SK-N-MC (cell line): ENCODE results near the gene NQO2.

Experiments
- DNase-seq: peaks from one replicate; pipeline ENCODE4 v3.0.0-alpha.2; 2011; ENCODE audit warnings: low read depth, low spot score
- H3K27ac ChIP-seq: fragments of 200-600 bp; sonication (generic); 2 replicates; pipeline ENCODE4 v1.5.1; 2016; ENCODE audit warnings: mixed run types
- H3K36me3 ChIP-seq: fragments of 200-600 bp; sonication (generic); 2 replicates; pipeline ENCODE4 v1.6.1; 2017; ENCODE audit warnings: antibody characterized with exemption, low read length, mixed read lengths; ENCODE audit not compliant: insufficient read depth
- H3K4me3 ChIP-seq: fragments of 200-600 bp; sonication (generic); 2 replicates; pipeline ENCODE4 v1.5.1; 2016
- H3K9ac ChIP-seq: fragments of 200-600 bp; sonication (generic); 2 replicates; pipeline ENCODE4 v1.8.0; 2017; ENCODE audit warnings: mixed run types, mixed read lengths; ENCODE audit not compliant: insufficient read length
- H3K9me3 ChIP-seq: fragments of 200-600 bp; sonication (generic); 2 replicates; pipeline ENCODE4 v1.6.1; 2017; ENCODE audit warnings: low read depth, mild to moderate bottlenecking, antibody characterized with exemption, low read length, moderate library complexity, mixed read lengths
- EZH2 ChIP-seq: fragments of 200-600 bp; sonication (generic); IDR thresholded peaks from one replicate; pipeline ENCODE4 v1.6.1; 2017; ENCODE audit warnings: antibody characterized with exemption
- FOXP2 ChIP-seq: optimal IDR thresholded peaks from 2 replicates; pipeline ENCODE3; 2011; ENCODE audit warnings: mild to moderate bottlenecking, moderate library complexity; ENCODE audit not compliant: insufficient read depth; ENCODE audit errors: extremely low read length, control extremely low read depth
- POLR2AphosphoS5 ChIP-seq: IDR thresholded peaks from 2 replicates; pipeline ENCODE4 v1.6.1; 2012; ENCODE audit warnings: mild to moderate bottlenecking, low read depth, low read length, borderline replicate concordance

NQO2 gene

GRCh38 chr6:2973676-2974075 is 26.0 kb upstream of the NQO2 start:
- no peak; the same call in 1 of the 2 replicates for TF ChIP-seq POLR2AphosphoS5
- TF ChIP-seq EZH2: no peak
- no peak for TF ChIP-seq FOXP2
- Histone ChIP-seq H3K9ac (no peak overlapping the region), H3K36me3 (no peaks in the 10 kb centered on the region), H3K9me3 (no peaks in the 10 kb centered on the region), H3K4me3 (no peak overlapping the region), H3K27ac (no peak overlapping the region)
- DNase-seq: no peak

DNA sequence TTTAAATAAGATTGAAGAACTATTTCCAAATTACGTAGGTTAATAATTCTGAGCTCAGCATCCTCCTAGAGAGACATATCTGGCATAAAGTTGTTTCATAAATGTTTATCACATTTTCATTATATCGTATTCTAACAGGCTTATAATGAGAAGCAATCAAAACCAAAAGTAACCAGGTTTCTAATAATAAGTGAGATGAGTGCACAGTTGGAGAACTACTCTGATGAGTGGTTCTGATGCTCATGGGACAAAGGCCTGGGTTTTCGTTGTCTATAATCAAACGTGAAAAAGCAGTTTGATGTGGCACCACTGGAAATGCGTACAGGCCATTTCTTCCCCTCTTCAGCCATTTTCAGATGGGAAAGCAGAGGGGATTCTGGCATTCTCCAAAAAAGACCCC is 23.6 kb upstream of the NQO2 start:
- H3K9ac ChIP-seq: no peak overlapping the region
- H3K4me3 ChIP-seq: no peak overlapping the region
- H3K27ac ChIP-seq: no peak overlapping the region
- DNase-seq: no peak
- H3K9me3 ChIP-seq: no peaks in the 10 kb centered on the region
- no peak for TF ChIP-seq EZH2
- no peak for TF ChIP-seq POLR2AphosphoS5
- no peak for TF ChIP-seq FOXP2
- H3K36me3 ChIP-seq: no peaks in the 10 kb centered on the region

- no peak overlapping the region for H3K27ac ChIP-seq
- TF ChIP-seq FOXP2 (no peak), EZH2 (no peak), POLR2AphosphoS5 (no peak)
- H3K4me3 ChIP-seq: no peak overlapping the region
- H3K36me3 ChIP-seq: no peaks in the 10 kb centered on the region
- no peak overlapping the region for H3K9ac ChIP-seq
- no peaks in the 10 kb centered on the region for H3K9me3 ChIP-seq
- no peak for DNase-seq
Observed at GRCh38 chr6:2976571-2977085, 23.1 kb upstream of the NQO2 start.

DNA sequence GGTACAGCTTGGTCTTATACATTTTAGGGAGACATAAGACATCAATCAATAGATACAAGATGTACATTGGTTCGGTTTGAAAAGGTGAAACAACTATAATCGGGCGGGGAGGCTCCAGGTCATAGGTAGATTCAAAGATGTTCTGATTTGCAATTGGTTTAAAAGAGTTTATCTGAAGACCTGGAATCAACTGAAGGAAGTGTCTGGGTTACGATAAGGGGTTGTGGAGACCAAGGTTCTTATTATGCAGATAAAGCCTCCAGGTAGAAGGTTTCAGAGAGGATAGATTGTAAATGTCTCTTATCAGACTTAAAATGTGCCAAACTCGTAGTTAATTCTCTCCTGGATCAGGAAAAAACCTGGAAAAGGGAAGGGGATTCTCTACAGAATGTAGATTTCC is 22.4 kb upstream of the NQO2 start:
- Histone ChIP-seq H3K9ac (no peak overlapping the region), H3K27ac (no peak overlapping the region), H3K36me3 (no peaks in the 10 kb centered on the region), H3K4me3 (no peak overlapping the region), H3K9me3 (no peaks in the 10 kb centered on the region)
- TF ChIP-seq POLR2AphosphoS5 (no peak), FOXP2 (no peak), EZH2 (no peak)
- DNase-seq: no peak

GRCh38 chr6:2977799-2978590 is 21.7 kb upstream of the NQO2 start:
- Histone ChIP-seq H3K27ac (peak overlapping the region; percentile 44; the same call in 1 of the 2 replicates), H3K36me3 (no peaks in the 10 kb centered on the region)
- no peak for DNase-seq

DNA sequence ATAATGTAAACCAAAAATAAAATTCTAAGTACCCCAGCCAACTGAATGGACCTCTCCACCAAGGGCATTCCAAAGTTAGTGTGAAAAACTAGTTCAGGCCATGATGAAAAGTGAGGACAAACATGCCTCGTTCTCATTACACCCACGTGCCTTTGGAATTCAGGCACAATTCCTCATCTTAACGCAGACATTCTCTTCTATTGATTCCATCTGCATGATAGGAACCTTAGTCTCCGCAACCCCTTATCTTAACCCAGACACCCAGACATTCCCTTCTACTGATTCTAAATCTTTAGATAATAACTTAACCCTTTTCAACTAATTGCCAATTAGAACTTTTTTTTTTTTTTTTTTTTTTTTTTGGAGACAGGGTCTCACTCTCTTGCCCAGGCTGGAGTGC is 20.8 kb upstream of the NQO2 start:
- Histone ChIP-seq H3K36me3 (no peaks in the 10 kb centered on the region), H3K27ac (no peak overlapping the region), H3K4me3 (no peak overlapping the region), H3K9me3 (no peaks in the 10 kb centered on the region), H3K9ac (no peak overlapping the region)
- no peak for TF ChIP-seq EZH2
- no peak for TF ChIP-seq FOXP2
- no peak for TF ChIP-seq POLR2AphosphoS5
- no peak for DNase-seq

More at GRCh38 chr6:2977799-2978590, 21.7 kb upstream of the NQO2 start:
- no peaks in the 10 kb centered on the region for H3K9me3 ChIP-seq
- TF ChIP-seq POLR2AphosphoS5: no peak
- TF ChIP-seq EZH2: no peak
- no peak for TF ChIP-seq FOXP2
- H3K4me3 ChIP-seq: 0 out of 2 replicates have a peak overlapping the region, but pooled peaks have one; percentile 6
- H3K9ac ChIP-seq: peak overlapping the region; percentile 28

GRCh38 chr6:2979819-2980464 is 19.8 kb upstream of the NQO2 start:
- Histone ChIP-seq H3K27ac (no peak overlapping the region), H3K9ac (no peak overlapping the region), H3K36me3 (no peaks in the 10 kb centered on the region), H3K9me3 (no peaks in the 10 kb centered on the region), H3K4me3 (no peak overlapping the region)
- TF ChIP-seq FOXP2 (no peak), EZH2 (no peak), POLR2AphosphoS5 (no peak)
- no peak for DNase-seq

GRCh38 chr6:2980465-2980855 is 19.2 kb upstream of the NQO2 start:
- DNase-seq: no peak
- Histone ChIP-seq H3K4me3 (no peak overlapping the region), H3K27ac (no peak overlapping the region), H3K9ac (no peak overlapping the region), H3K9me3 (no peaks in the 10 kb centered on the region), H3K36me3 (no peaks in the 10 kb centered on the region)
- no peak for TF ChIP-seq EZH2
- no peak for TF ChIP-seq POLR2AphosphoS5
- no peak for TF ChIP-seq FOXP2
